Stimulated activated CD4-positive, alpha-beta T cell treated with anti-CD3 and anti-CD28 coated beads, Interleukin-1b, Interleukin-23, amount 100 ng/mL, for 24 hours (primary cell): ENCODE results near the gene HSPA4L.

Source experiments
- DNase-seq, 4 experiments: peaks; one replicate each; pipeline ENCODE4 v3.0.0-alpha.2; 2020; ENCODE audit warnings: low read depth in 4 of 4, low spot score in 1 of 4

Gene HSPA4L

DNA sequence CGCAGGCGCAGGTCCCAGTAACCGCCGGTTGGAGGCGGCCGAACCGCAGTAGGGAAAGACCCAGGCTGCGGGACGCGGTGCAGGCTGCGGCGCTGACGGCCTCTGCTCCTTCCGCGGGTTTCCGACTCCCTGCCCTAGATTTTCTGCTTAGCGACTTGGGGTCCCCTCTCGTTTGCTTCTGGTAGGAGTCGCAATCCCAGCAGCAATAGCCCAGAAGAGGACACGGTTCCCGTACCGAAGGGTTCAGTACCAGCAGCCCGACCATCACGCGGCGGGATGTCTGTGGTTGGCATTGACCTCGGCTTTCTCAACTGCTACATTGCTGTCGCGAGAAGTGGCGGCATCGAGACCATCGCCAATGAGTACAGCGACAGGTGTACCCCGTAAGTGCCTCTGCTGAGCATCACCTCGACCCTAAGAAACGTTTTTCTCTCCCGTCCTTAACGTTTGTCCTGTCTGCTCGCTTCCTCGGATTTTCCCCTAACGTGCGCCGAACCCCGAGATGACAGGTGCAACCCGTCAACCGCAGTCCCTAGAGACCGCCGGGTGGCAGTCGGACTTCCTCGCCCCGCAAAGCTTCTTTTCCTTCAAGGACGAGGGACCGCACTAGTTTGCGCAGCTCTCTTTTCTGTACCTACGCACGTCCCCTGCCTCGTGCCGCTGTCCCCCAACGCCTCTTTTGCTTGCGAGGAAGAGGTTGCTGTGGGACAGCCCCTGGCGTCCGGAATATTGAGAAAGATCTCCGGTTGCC, at the start of gene HSPA4L:
Gene HSPA4L, plus strand, starts transcription at position 48 of the 751 bp plus-strand sequence. Its CDS starts 229 bp downstream, at position 277.
- DNase-seq, result peak in 2 of 4 experiments; percentile 46 to 47

DNA sequence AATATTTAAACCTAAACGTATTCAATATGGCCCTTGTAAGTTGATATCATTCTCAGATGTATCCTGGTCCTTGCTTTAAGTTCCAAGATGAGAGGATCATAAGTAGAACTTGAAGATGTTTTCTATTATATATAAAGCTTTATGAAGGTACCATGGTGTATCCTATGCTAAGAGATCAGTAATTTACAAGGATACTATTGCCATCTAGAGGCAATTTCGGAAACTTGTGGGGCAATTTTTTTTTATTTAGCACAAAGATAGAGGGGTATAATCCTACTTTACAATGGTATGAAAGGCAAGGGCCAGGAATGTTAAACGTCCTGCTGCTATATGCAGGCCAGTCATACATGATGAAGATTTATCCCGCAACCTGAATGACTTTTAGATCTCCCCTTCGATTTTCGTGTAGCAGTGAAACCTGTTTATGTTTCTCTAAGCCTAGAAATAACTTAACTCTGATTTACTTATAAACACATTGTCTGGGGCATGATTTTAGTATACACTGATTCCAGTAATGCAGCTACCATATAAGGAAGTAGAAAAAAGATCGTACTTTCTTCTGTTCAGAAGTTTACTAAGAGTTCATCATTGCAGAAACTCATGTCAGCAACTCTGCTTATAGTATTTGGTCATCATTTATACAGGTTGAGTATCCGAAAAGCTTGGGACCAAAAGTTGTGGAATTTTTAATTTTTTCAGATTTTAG, 49.3 kb upstream of the HSPA4L start:
- DNase-seq, result no peak

DNA sequence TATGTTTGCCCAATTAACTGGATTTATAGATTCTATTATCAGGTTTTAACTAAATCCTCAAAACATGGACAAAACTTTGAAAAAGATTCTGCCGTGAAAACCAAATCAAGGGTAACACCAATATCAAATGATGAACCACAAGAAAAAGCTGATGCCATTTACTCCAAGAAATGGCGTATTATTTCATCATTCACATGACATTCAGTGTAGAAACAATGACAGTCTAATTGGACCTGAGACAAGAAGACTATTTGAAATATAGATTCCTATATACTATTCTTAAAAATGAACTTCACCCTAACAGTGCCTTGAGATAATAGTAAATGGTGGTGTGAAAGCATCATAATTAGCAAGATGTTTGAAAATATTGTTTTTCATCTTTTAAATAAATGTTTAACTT, 47.1 kb upstream of the HSPA4L start:
- DNase-seq, result no peak

DNA sequence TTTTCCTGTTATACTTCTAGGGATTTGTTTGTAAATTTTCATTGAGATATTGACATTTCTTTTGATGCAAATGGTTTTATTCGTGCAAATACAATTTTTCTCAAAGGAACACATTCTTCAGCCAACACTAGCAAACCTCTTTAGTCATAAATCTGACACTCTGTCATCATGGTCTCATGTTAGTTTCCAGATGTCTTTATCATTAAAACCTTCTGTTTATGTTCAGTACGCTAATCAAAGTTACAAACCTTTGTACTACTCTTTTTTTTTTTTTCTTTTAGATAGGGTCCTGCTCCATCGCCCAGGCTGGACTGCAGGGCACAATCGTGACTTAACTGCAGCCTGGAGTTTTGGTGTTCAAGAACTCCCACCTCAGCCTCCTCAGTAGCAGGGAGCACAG, 44.8 kb upstream of the HSPA4L start:
- no peak for DNase-seq

DNA sequence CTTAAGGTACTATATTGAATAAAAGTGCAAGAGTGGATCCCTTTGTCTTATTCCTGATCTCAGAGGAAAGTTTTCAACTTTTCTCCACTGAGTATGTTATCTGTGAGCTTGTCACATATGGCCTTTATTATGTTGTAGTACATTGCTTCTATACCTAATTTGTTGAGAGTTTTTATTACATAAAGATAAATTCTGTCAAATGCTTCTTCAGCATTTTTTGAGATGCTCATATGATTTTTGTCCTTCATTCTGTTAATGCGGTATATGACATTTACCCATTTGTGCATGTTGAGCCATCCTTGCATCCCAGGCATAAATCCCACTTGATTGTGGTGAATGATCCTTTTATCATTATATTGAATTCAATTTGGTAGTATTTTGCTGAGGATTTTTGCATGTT, 40.9 kb upstream of the HSPA4L start:
- no peak for DNase-seq

DNA sequence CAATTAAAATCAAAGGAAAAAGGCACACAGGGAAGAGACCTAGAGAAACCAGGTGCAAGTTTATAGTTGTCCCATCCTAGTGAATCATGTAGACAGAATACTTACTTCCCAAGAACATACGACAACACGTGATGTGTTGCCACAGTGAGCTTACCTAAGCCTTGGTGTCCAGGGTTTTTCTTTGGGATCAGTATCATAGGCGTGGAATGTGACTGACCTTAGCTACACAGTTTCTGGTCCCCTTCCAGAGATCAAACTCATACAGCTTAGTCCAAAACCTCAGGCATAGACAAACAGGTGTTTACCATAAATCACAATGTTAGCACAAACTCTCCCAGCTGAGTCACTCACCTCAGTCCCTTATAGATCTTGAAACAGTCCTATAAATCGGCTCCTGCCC, 34.2 kb upstream of the HSPA4L start:
- no peak for DNase-seq

DNA sequence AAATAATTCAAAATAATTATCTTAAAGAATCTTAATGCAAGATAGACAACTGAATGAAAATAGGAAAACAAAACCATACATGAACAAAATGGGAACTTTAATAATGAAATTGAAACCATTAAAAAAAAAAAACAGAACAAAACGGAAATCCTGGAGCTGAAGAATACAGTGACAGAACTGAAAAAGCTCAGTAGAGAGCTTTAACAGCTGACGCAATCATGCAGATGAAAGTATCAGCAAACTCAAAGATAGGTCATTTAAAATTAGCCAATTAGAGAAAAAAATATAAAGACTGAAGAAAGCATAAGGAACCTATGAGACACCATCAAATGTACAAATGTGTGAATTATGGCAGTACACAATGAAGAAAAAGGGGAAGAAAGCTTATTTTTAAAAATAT, 33.2 kb upstream of the HSPA4L start:
- DNase-seq, result no peak

DNA sequence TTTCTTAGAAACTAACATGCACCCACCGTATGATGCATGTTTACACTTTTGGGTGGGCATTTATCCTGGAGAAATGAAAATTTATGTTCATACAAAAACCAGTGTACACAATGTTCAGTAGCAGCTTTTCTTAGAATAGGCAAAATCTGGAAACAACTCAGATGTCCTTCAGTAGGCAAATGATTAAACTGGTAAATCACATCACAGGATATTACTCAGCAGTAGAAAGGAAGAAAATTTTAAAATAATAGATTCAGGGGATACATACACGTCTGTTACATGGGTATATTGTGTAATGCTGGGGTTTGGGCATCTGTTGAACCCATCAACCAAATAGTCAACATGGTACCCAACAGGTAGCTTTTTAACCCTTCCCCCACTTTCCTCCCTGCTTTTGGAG, 25.2 kb upstream of the HSPA4L start:
- DNase-seq, result no peak

DNA sequence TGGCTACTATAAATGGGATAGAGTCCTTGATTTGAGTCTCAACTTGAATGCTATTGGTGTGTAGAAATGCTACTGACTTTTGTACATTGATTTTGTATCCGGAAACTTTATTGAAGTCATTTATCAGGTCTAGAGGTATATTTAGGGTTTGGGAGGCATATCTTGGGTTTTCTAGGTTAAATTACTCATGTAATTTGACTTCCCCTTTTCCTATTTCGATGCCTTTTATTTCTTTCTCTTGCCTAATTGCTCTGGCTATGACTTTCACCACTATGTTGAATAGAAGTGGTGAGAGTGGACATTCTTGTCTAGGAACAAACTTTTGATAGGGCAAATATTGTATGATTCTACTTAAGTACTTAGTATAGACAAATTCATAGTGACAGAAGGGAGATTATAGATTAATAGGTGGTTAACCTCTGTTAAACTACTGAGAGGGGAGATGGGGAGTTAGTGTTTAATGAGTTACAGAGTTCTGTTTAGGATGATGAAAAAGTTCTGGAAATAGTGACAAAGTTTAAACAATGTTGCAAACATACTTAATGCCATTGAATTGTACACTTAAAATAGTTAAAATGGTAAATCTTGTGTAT, 22.8 kb upstream of the HSPA4L start:
- DNase-seq, result no peak

DNA sequence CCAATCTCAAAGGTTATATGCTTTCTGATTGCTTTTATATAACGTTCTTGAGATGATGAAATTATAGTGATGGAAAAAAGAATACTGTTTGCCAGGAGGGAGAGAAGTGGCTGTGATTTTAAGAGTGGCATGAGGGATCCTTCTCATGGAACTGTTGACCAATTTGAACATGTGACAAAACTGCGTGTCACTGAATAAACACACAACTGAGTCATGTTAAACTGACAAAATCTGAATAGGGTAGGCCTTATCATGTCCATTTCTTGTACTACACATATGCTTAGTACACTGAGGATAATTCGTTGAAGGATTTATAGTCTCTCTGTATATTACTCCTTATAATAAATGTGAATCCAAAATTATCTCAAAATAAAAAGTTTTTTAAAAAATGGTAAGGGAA, 22.2 kb upstream of the HSPA4L start:
- no peak for DNase-seq

DNA sequence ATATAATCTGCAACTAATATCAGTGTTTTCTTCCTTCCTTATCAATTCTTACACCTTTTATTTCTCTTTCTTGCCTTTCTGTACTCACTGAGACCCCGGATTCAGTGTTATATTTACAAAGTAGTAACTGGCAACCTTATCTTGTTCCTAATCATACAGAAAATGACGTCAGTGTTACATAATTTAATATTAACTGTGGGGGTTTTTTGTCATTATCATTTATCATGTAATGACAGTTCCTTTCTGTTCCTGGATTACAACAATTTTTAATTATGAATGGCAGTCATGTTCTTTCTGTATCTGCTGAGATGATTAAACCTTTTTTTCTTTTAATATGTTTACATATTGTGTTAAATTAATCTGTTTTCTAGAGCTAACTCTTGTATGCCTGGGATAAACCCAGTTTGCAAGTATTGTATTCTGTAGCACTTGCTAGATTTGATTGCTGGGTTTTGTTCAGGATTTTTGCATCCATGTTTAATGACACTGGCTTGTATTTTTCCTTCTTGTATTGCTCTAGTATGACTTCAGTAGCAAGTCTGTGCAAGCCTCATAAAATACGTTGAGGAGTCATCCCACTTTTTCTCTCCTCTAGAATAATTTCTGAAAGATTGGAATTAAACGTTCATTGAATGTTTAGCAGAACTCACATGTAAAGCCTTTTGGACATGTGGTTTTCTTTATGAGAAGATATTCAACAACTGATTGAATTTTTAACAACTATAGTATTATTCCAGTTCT, 10.4 kb upstream of the HSPA4L start:
- no peak for DNase-seq

DNA sequence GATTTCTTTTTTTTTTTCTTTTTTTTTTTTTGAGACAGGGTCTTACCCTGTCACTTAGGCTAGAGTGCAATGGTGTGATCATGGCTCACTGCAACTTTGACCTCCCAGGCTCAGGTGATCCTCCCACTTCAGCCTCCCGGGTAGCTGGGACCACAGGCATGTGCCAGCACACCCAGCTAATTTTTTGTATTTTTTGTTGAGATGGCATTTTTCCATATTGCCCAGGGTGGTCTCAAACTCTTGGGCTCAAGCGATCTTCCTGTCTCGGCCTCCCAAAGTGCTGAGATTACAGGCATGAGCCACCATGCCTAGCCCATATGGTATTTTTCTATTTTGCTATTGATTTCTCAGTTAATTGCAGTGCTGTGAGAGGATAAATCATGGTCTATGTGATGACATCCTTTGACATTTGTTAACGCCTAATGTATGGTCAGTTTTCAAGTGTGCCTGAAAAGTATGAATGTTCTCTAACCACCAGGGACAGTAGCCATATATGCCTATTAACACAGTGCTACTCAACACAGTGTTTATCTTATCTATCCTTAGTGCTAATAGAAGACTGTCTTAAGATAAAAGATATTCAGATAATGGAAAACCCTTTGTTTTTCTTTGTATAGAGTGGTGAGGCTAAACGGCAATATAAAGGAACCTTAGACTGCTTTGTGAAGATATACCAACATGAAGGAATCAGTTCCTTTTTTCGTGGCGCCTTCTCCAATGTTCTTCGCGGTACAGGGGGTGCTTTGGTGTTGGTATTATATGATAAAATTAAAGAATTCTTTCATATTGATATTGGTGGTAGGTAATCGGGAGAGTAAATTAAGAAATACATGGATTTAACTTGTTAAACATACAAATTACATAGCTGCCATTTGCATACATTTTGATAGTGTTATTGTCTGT, 9.1 kb upstream of the HSPA4L start:
- no peak for DNase-seq

DNA sequence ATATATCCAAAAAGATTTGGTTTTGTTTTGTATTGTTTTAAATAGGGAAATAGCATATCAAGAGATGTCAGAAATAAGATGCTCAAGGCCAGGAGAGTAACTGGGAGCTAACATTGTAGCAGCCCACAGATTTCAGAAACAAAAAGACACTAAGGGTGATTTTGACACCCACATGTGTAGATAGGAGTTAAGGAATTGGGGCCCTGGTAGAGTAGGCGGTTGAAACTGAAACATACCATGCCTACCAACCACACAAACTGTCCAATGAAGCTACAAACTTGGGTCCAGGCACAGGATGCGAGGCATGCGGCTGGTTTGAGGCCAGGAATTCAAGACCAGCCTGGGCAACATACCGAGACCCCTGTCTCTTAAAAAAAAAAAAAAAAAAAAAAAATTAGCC, 6.3 kb upstream of the HSPA4L start:
- DNase-seq, result no peak

DNA sequence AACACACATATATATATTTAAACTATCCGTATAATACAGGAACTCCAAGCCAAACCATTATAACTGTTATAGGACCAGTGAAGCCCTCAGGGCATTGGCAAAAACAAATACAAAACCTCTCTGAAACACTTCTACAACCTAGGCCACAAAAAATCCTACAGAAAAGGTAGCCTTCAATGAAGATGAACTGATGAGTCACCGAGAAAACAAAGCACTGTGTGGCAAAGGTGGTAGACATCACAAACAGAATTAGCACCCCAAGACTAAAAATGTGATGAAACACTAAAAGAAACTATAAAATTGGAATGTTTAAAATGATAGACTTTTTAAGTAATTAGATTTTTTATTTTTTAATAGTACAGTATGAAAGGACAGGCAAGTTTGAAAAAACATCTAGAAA, 5.5 kb upstream of the HSPA4L start:
- no peak for DNase-seq

DNA sequence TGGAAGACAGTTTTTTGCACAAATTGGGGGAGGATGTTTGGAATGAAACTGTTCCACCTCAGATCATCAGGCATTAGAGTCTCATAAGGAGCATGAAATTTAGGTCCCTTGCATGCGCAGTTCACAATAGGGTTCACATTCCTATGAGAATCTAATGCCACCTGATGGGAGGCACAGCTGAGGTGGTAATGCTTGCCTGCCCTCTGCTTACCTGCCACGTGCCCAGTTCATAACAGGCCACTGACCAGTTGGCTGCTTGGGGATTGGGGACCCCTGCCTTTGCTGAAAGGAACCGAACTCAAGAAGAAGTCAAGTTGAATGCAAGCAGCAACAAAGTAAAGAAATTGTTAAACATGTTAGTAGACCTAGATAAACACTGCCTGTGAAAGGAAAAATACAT, 4.6 kb upstream of the HSPA4L start:
- no peak for DNase-seq

DNA sequence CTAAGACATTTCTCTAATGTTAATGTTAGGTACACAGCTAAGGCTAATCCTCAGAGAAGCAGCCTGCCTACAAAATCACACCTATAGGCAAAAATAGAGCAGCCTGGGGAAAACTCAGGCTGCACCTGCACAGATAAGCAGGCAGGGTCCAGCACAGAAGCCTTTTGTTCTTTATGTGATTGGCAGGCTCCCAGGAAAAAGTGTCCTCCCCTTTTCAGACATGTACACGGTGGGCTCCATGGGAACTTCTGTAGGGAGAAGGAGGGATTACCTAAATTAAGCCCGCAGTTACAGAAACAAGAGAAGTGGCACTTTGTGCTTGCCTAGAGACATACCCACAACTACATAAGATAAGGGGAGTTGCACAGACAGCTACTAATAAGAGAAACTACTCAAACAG, 4.0 kb upstream of the HSPA4L start:
- DNase-seq, result no peak

DNA sequence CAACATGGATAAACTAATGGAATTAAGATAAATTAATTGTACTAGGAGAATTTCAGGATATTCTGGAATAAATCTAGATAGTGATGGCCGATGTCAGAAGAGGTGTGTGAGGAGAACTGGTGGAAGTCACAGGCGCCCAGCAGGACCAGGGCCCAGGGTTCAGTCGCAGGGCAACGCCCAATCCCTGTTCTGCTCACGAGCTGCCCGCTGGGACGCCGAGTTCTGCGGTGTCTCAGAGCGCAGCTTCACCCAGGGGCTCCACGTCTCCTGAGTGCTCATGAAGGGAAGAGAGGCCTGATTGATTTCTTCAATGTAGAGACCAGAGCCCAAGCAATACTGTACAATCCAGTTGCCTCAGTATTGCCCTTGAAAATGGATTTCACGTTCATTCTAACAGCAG, 1.5 kb upstream of the HSPA4L start:
- DNase-seq, result no peak

DNA sequence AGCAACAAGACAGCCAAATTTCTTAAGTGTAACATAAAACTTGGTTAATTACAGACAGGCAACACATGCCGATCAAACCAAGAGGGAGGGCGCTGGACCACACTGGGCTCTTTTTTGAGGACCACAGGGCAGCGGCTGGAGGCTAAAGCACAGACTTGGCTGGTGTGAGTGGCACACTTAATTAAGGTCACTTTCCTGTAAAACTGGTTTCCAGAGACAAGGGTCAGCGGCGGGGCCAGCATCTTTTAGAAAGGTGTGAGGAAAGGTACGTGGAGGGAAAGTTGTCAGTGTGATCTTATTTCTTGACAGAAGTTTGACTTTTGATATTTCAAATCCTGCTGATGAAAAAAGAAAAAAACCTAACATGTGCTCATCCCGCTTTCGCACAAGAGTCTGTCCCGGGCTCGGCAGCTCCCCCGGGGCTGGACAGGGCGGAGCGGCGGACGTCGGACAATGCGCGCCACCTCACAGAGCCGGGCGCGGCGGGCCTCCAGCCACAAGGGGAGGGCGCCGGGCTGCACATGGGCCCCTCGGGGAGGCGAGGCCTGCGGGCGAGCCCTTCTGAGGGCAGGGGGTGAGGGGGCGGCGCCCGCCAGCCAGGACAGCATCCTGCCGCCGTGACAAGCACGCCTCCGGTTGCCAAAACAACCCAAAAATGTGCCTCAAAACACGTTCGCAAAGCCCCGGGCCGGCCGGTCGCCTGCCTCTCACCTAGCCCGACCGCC, 660 bp upstream of the HSPA4L start:
- no peak for DNase-seq

DNA sequence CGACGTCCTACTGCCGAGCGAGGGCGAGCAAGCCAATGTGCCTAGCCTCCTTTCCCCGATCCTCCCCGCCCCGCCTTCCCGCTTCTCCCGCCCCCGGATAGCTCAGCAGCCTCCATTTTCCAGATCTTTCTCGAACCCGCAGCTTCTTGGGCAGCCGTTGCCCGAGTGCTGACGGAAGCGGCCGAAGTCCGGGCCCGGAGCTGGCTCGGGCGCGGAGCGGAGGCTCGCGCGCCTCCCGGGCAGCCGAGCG, 172 bp upstream of the HSPA4L start:
- no peak for DNase-seq

DNA sequence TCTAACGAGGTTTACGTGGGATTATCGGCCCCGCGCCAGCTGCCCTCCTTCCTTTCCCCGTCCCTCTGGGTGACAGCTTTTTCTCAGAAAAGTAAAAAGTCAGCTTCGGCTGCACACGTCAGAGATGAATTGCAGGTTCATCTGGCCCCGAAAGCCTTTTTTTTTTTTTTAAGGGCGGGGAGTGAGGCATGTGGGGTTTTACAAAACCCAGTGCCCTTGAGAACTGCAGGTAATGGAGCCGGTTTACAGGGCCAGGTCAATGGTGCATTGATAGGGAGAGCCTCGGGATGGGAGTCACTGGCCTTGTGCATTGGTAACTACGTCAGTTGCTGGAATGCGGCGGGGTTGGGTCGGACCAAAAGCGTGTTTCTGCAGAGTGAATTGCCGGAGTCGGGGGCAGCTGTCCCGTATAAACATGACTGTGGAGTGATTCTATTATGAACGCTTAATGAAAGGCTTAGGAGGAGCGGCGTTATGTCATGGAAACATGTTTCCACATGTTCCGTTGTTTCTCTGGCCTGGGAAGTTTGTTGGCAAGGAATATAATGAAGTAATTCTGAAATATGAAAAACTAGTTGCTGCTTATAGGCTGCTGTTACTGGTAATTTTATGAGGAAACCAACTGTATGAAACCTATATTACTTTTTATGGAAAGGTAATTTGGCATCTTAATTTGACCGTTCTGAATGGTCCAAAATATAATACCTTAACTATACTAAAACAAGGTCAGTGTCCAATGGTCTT, 1.1 kb downstream of the HSPA4L start:
- DNase-seq, result no peak
